IgD-negative memory B cell (primary cell): ENCODE measurements around the gene FOXR1. TPM values are rescaled to one million over a fixed set of nuclear protein-coding genes. Genes with fewer than 3 reads are reported as not detected.

Experiments
- H3K27ac Mint-ChIP-seq, 3 donors: one replicate each; pipeline ENCODE4 v1.8.0; 2020 to 2022; ENCODE audit warnings: mild to moderate bottlenecking in 3 of 3, mixed read lengths in 3 of 3, moderate library complexity in 1 of 3
- H3K27me3 Mint-ChIP-seq: one replicate; pipeline ENCODE4 v1.8.0; 2021; ENCODE audit warnings: mixed read lengths
- H3K36me3 Mint-ChIP-seq: one replicate; pipeline ENCODE4 v1.8.0; 2020; ENCODE audit warnings: mild to moderate bottlenecking, mixed read lengths
- H3K4me1 Mint-ChIP-seq, 3 donors: one replicate each; pipeline ENCODE4 v1.8.0; 2020 to 2022; ENCODE audit warnings: mixed read lengths in 3 of 3, mild to moderate bottlenecking in 1 of 3
- H3K4me3 Mint-ChIP-seq, 4 donors: one replicate each; pipeline ENCODE4 v1.8.0; 2020 to 2022; ENCODE audit warnings: mild to moderate bottlenecking in 4 of 4, mixed read lengths in 4 of 4, moderate library complexity in 3 of 4
- H3K9me3 Mint-ChIP-seq, 3 donors: one replicate each; pipeline ENCODE4 v1.8.0; 2020 to 2021; ENCODE audit warnings: mixed read lengths in 3 of 3, mild to moderate bottlenecking in 1 of 3
- polyA plus RNA-seq: library from polyadenylated mRNA; unstranded; fragments of 300-500 nt; fragmentation: Illumina TruSeq; gene quantifications from one replicate; pipeline ENCODE4 v1.2.3, GENCODE V29; 2021

Gene FOXR1
- not detected for polyA plus RNA-seq

GRCh38 chr11:118971646-118972045 is at the start of gene FOXR1:
FOXR1 (plus strand) TSS chr11:118971761; CDS start chr11:118971932, 171 bp downstream.
- H3K36me3 Mint-ChIP-seq = no peaks in the 10 kb centered on the region
- H3K9me3 Mint-ChIP-seq = peaks cover 0 to 2% (median 0%) of the 10 kb centered on the region in 3 donors
- no peak within 1 kb of the TSS for H3K27ac Mint-ChIP-seq
- H3K4me1 Mint-ChIP-seq = no peaks in the 10 kb centered on the region
- H3K27me3 Mint-ChIP-seq = peaks cover 12% of the 10 kb centered on the region
- H3K4me3 Mint-ChIP-seq = no peak within 1 kb of the TSS

GRCh38 chr11:118921929-118922744 is 49.4 kb upstream of the FOXR1 start:
- peaks cover 0 to 2% (median 0%) of the 10 kb centered on the region in 3 donors for H3K9me3 Mint-ChIP-seq

DNA sequence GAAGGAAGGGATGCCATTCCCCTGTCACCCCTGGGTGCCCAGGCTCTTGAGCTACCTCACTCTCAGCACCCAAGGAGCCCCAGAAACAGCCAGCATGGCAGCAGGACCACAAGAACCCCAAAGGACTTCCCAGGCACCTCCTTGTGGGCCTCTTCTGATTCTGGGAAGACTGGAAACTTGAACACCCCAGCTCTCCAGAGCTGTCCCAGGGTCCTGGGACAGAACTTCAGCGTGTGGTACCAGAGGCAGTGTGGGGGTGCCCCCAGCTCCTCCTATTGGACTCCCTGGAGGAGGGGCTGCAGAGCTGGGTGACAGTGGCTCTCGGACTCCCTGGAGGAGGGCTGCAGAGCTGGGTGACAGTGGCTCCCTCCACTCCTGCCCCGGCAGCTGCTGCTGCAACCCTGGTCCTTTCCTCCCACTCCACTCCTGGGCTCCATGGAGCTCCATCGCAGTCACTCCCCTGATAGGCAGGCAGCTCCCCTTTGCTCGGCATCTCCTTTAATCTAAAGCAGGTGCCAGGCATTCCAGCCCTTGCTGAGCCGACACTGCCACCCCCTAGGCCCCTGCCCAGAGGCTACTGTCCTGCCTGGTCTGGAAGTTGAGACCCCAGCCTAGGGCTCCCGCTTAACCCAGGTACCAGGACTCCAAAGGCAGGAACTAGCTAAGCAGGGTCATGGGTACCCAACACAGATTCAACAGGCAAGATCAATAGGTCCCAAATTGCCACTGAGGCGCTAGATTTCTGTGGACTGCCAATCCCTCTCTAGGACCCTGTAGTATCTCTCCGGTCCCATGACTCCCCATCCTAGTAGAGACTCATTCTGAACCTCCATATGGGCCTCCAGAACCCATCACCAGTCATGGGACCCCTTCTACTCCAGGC is 48.6 kb upstream of the FOXR1 start:
- Mint-ChIP-seq H3K4me1 (peaks cover 38 to 53% (median 49%) of the 10 kb centered on the region in 3 donors), H3K36me3 (no peaks in the 10 kb centered on the region), H3K27me3 (peaks cover 3% of the 10 kb centered on the region), H3K27ac (peak overlapping the region in 2 of 3 donors; percentile 95 to 100), H3K4me3 (peak overlapping the region; percentile 87 to 99 (median 89)), H3K9me3 (peaks cover 0 to 2% (median 0%) of the 10 kb centered on the region in 3 donors)

More at GRCh38 chr11:118921929-118922744, 49.4 kb upstream of the FOXR1 start:
- Mint-ChIP-seq H3K36me3 (no peaks in the 10 kb centered on the region), H3K27ac (no peak overlapping the region), H3K4me1 (peaks cover 41 to 52% (median 45%) of the 10 kb centered on the region in 3 donors), H3K4me3 (peak overlapping the region in 2 of 4 donors; percentile 23 to 44), H3K27me3 (peaks cover 3% of the 10 kb centered on the region)

DNA sequence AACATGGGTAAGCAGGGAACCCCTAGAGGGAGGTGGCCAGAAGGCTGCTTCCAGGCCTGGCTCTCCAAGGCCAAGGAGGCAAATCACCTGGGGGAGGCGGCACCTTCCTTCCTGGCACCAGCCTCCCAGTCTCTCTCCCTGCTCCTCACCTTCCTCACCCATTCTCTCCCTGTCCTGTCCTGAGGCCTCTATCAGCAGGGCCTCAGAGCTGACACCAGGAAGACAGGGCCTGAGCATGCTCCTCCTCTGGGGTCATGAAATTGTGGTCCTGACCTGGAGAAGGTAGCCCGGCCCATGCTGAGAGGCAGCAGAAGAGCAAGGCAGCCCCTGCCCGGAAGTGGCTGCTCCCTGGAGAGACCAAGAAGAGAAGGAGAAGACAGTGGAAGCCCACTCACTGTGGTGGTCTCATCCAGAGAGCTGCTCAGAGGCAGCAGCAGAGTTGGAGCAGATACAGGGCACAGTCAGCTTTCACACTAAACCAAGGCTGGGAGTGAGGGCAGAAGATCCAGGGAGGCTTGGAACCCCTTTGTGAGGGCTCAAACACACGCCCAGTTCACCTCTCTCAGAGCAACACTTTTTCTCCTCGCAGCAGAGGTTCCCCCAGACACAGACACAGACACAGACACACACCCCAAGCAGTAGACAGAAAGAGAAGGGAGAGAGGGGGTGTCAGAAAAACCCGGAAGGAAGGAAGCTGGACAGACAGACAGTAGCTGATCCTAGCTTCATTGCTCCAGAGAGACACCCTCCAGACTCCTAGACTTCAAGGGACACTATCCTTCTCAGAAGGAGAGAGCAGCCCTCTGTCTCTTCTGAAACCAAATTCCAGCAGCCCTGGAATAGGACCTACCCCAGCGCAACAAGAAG is 47.6 kb upstream of the FOXR1 start:
- Mint-ChIP-seq H3K27ac (peak overlapping the region; percentile 92 to 100 (median 95)), H3K4me3 (peak overlapping the region; percentile 87 to 99 (median 89)), H3K4me1 (peaks cover 39 to 53% (median 51%) of the 10 kb centered on the region in 3 donors), H3K27me3 (peaks cover 3% of the 10 kb centered on the region), H3K36me3 (no peaks in the 10 kb centered on the region), H3K9me3 (peaks cover 0 to 2% (median 0%) of the 10 kb centered on the region in 3 donors)

- peaks cover 32 to 47% (median 46%) of the 10 kb centered on the region in 3 donors for H3K4me1 Mint-ChIP-seq
- peaks cover 0 to 2% (median 0%) of the 10 kb centered on the region in 3 donors for H3K9me3 Mint-ChIP-seq
- peaks cover 3% of the 10 kb centered on the region for H3K27me3 Mint-ChIP-seq
- no peaks in the 10 kb centered on the region for H3K36me3 Mint-ChIP-seq
- peak overlapping the region; percentile 92 to 100 (median 95) for H3K27ac Mint-ChIP-seq
- H3K4me3 Mint-ChIP-seq = peak overlapping the region; percentile 87 to 99 (median 89)
Observed at GRCh38 chr11:118924591-118925585, 46.7 kb upstream of the FOXR1 start.

GRCh38 chr11:118927554-118928100 is 43.9 kb upstream of the FOXR1 start:
- H3K4me1 Mint-ChIP-seq = peaks cover 23 to 43% (median 41%) of the 10 kb centered on the region in 3 donors
- H3K36me3 Mint-ChIP-seq = no peaks in the 10 kb centered on the region
- peaks cover 3% of the 10 kb centered on the region for H3K27me3 Mint-ChIP-seq

DNA sequence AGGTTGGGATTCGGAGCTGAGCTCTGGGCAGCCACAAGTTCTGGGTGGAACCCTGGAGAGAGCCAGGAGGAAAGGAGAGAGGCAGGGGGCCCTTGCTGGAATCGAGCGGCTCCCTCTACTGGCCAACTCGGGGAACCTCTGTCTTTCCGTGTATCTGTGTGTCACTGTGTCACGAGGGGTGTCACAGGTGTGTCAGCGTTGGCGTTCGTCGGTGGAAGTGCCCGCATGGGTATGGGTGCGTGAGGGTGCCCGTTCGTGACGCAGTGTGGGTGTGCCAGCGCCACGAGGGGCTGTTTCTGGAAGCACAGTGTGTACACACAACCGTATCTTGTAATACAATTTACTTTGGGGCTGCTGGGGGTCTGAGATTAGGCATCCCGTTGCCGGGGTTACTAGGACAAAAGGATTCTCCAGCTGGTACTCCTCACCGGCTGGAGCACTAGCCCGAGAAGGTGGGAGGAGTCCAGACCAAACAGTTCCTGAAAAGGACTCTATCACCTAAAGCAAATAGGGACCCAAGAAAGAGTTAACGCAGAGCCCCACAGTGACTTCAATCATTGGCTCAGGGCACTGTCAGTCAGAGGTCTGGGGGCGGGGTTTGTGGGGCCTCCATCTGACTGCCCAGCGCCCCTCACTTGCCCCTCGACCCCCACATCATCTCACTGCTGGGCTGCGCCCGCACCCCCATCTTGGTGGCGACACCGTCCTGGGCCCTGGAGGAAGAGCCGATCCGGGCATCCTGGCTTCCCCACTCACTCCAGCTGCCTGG is 43.3 kb upstream of the FOXR1 start:
- Mint-ChIP-seq H3K4me1 (peaks cover 23 to 43% (median 37%) of the 10 kb centered on the region in 3 donors), H3K4me3 (peak overlapping the region; percentile 87 to 99 (median 96)), H3K9me3 (peaks cover 0 to 2% (median 0%) of the 10 kb centered on the region in 3 donors), H3K27ac (peak overlapping the region; percentile 98 to 100 (median 100)), H3K27me3 (peaks cover 3% of the 10 kb centered on the region), H3K36me3 (peaks cover 4% of the 10 kb centered on the region)

More at GRCh38 chr11:118927554-118928100, 43.9 kb upstream of the FOXR1 start:
- peaks cover 0 to 2% (median 0%) of the 10 kb centered on the region in 3 donors for H3K9me3 Mint-ChIP-seq
- H3K27ac Mint-ChIP-seq = peak overlapping the region; percentile 98 to 100 (median 100)
- H3K4me3 Mint-ChIP-seq = peak overlapping the region; percentile 87 to 99 (median 96)

GRCh38 chr11:118928870-118929500 is 42.6 kb upstream of the FOXR1 start:
- Mint-ChIP-seq H3K27ac (peak overlapping the region; percentile 98 to 100 (median 100)), H3K4me1 (peaks cover 19 to 37% (median 34%) of the 10 kb centered on the region in 3 donors), H3K36me3 (peaks cover 4% of the 10 kb centered on the region), H3K9me3 (peaks cover 0 to 2% (median 0%) of the 10 kb centered on the region in 3 donors), H3K4me3 (peak overlapping the region; percentile 93 to 99 (median 96)), H3K27me3 (peaks cover 3% of the 10 kb centered on the region)

- Mint-ChIP-seq H3K27me3 (peaks cover 3% of the 10 kb centered on the region), H3K36me3 (peaks cover 4% of the 10 kb centered on the region), H3K9me3 (peaks cover 0 to 2% (median 0%) of the 10 kb centered on the region in 3 donors), H3K4me1 (peaks cover 14 to 33% (median 27%) of the 10 kb centered on the region in 3 donors), H3K27ac (peak overlapping the region; percentile 96 to 100 (median 98)), H3K4me3 (peak overlapping the region; percentile 93 to 99 (median 96))
Observed at GRCh38 chr11:118929501-118930093, 42.0 kb upstream of the FOXR1 start.

DNA sequence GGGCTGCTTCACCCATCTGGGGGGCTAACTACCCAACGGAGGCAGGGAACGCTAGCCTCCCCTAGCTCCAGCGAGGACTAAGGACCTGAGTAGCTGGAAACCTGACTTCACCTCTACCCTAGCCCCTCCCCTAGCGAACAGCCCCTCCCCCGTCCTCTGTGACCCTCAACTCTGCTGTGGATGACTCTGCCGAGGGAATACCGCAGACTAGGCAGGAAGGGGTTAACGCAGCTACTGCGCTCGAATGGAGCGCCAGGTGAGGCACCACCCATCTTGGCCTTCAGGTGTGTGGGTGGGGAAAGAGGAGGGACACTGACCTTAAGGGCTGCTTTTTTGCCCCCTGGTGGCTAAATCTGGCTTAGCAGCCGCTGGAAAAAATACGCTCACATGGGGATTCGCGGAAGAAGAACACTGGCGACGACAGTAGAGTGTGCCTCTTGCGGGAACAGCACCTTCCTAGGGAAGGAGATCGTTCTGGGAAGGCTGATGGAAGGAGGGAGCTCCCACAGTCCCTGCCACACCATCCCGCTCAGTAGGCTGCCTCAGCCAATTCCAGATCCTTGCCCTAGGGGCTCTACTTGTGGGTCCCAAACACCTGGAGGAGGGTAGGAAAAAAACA is 41.4 kb upstream of the FOXR1 start:
- H3K9me3 Mint-ChIP-seq = peaks cover 0 to 2% (median 0%) of the 10 kb centered on the region in 3 donors
- H3K4me1 Mint-ChIP-seq = peaks cover 17 to 35% (median 27%) of the 10 kb centered on the region in 3 donors
- H3K27me3 Mint-ChIP-seq = peaks cover 3% of the 10 kb centered on the region
- H3K27ac Mint-ChIP-seq = peak overlapping the region; percentile 96 to 100 (median 98)
- H3K4me3 Mint-ChIP-seq = peak overlapping the region; percentile 93 to 99 (median 96)
- peaks cover 4% of the 10 kb centered on the region for H3K36me3 Mint-ChIP-seq

- Mint-ChIP-seq H3K27ac (peak overlapping the region; percentile 76 to 98 (median 96)), H3K9me3 (no peaks in the 10 kb centered on the region), H3K27me3 (peaks cover 3% of the 10 kb centered on the region), H3K4me1 (peaks cover 14 to 36% (median 29%) of the 10 kb centered on the region in 3 donors), H3K4me3 (peak overlapping the region in 2 of 4 donors; percentile 72 to 94), H3K36me3 (peaks cover 4% of the 10 kb centered on the region)
Observed at GRCh38 chr11:118931571-118931970, 40.0 kb upstream of the FOXR1 start.
